GM12878 (cell line): ENCODE data around the gene KCNAB2. TPM values are rescaled to one million over a fixed set of nuclear protein-coding genes. Genes with fewer than 3 reads are reported as not detected.

Source experiments
- ATAC-seq: fragments of 200-7000 bp; cut with Tn5 transposase; 3 replicates; pipeline ENCODE4 v1.9.1; 2020; ENCODE audit warnings: mild to moderate bottlenecking, moderate library complexity
- BruUV-seq: library from RNA; stranded (reverse); fragments of 400-500 nt; replicated peaks from 2 replicates; lab custom pipeline; 2021; lab: Mats Ljungman, UMichigan
- CTCF ChIA-PET: fragments of 300-600 bp; sonication (Branson Sonifier 250); formaldehyde crosslinking; extraction: SDS; loops from one replicate; lab custom pipeline; 2021; ENCODE audit warnings: inconsistent platforms; lab: Yijun Ruan, JAX
- POLR2A ChIA-PET: fragments of 350-600 bp; formaldehyde crosslinking; extraction: SDS; loops from one replicate; lab custom pipeline; 2021; ENCODE audit warnings: inconsistent platforms; lab: Charles Lee
- RAD21 ChIA-PET: fragments of 300-600 bp; sonication (Branson Sonifier 250); formaldehyde crosslinking; loops from one replicate; lab custom pipeline; 2023; ENCODE audit warnings: antibody characterized with exemption; ENCODE audit not compliant: unreplicated experiment; lab: Charles Lee
- SMC1A ChIA-PET: fragments of 300-600 bp; sonication (Branson Sonifier 250); formaldehyde crosslinking; loops from one replicate; lab custom pipeline; 2023; ENCODE audit not compliant: unreplicated experiment, uncharacterized antibody; lab: Charles Lee
- DNase-seq: peaks from one replicate; pipeline ENCODE4 v3.0.0-alpha.2; 2011; ENCODE audit warnings: low read depth, low spot score
- FAIRE-seq: peaks from 3 replicates; lab custom pipeline; 2011; peaks lifted over from hg19 to GRCh38; lab: Jason Lieb, UNC
- H2AFZ ChIP-seq: 2 replicates; pipeline ENCODE4 v1.6.0; 2011; ENCODE audit warnings: low read depth, low read length, control low read depth; ENCODE audit not compliant: control insufficient read depth
- H3K27ac ChIP-seq: 2 replicates; pipeline ENCODE4 v1.5.1; 2011; ENCODE audit warnings: control low read depth; ENCODE audit not compliant: control insufficient read depth, insufficient read depth
- H3K27me3 ChIP-seq, 2 experiments: replicated peaks in 1 of 2; 2 replicates each; pipeline versions ENCODE4 v1.6.0 to v1.6.1; 2011; ENCODE audit warnings: low read length in 1 of 2; ENCODE audit not compliant: control insufficient read depth in 2 of 2, insufficient read depth in 2 of 2
- H3K36me3 ChIP-seq, 2 experiments: 2 replicates each; pipeline ENCODE4 v1.5.1; 2011; ENCODE audit warnings: low read length in 1 of 2; ENCODE audit not compliant: control insufficient read depth in 2 of 2, insufficient read depth in 2 of 2
- H3K4me1 ChIP-seq: 2 replicates; pipeline ENCODE4 v1.6.1; 2011; ENCODE audit warnings: mild to moderate bottlenecking, low read length, moderate library complexity, mixed read lengths; ENCODE audit not compliant: control insufficient read depth, insufficient read depth
- H3K4me2 ChIP-seq: 2 replicates; pipeline ENCODE4 v1.6.0; 2011; ENCODE audit warnings: control low read depth; ENCODE audit not compliant: control insufficient read depth, insufficient read depth
- H3K4me3 ChIP-seq: fragments of 200-600 bp; sonication (generic); 2 replicates; pipeline ENCODE4 v1.5.1; 2016
- H3K79me2 ChIP-seq: 2 replicates; pipeline ENCODE4 v1.6.0; 2011; ENCODE audit warnings: low read length; ENCODE audit not compliant: control insufficient read depth, insufficient read depth
- H3K9ac ChIP-seq: 2 replicates; pipeline ENCODE4 v1.8.0; 2011; ENCODE audit warnings: low read length, control low read depth, mixed read lengths; ENCODE audit not compliant: control insufficient read depth, insufficient read depth
- H3K9me3 ChIP-seq: replicated peaks from 3 replicates; pipeline ENCODE4 v1.5.1; 2011; ENCODE audit warnings: mild to moderate bottlenecking, low read length; ENCODE audit not compliant: control insufficient read depth, insufficient read depth
- H4K20me1 ChIP-seq: 2 replicates; pipeline ENCODE4 v1.6.0; 2011; ENCODE audit not compliant: control insufficient read depth, insufficient read depth
- FOS ChIP-seq: IDR thresholded peaks from 3 replicates; pipeline ENCODE4 v1.6.1; 2011; ENCODE audit warnings: borderline replicate concordance; ENCODE audit not compliant: insufficient read length; ENCODE audit errors: extremely low read depth
- FOXK2 ChIP-seq: fragments of 450-650 bp; IDR thresholded peaks from 2 replicates; pipeline ENCODE4 v1.6.1; 2017; ENCODE audit warnings: mild to moderate bottlenecking, moderate library complexity
- HDGF ChIP-seq: fragments of 450-650 bp; IDR thresholded peaks from 2 replicates; pipeline ENCODE4 v1.6.1; 2016; ENCODE audit warnings: antibody characterized with exemption
- MTA2 ChIP-seq: fragments of 450-650 bp; IDR thresholded peaks from 2 replicates; pipeline ENCODE4 v1.6.1; 2016; ENCODE audit warnings: low read depth, mild to moderate bottlenecking, moderate library complexity
- NKRF ChIP-seq: fragments of 450-650 bp; conservative IDR thresholded peaks from 2 replicates; pipeline ENCODE4 v1.6.1; 2017; ENCODE audit warnings: mild to moderate bottlenecking, moderate library complexity
- RUNX3 ChIP-seq: IDR thresholded peaks from 2 replicates; pipeline ENCODE4 v1.6.1; 2012; ENCODE audit warnings: low read length, inconsistent platforms
- SIX5 ChIP-seq: IDR thresholded peaks from 2 replicates; pipeline ENCODE4 v1.6.1; 2011; ENCODE audit warnings: mild to moderate bottlenecking, low read depth, low read length, moderate library complexity; ENCODE audit not compliant: severe bottlenecking
- SP1 ChIP-seq: IDR thresholded peaks from one replicate; pipeline ENCODE4 v1.6.1; 2011; ENCODE audit warnings: low read depth, low read length
- SPI1 ChIP-seq: IDR thresholded peaks from 2 replicates; pipeline ENCODE4 v1.6.1; 2011; ENCODE audit warnings: low read depth, mild to moderate bottlenecking, low read length, moderate library complexity, borderline replicate concordance; ENCODE audit not compliant: insufficient read depth
- SRF ChIP-seq, 2 experiments: IDR thresholded peaks; 2 replicates each; pipeline ENCODE4 v1.6.1; 2011; ENCODE audit warnings: low read depth in 2 of 2, low read length in 2 of 2, mild to moderate bottlenecking in 1 of 2, moderate library complexity in 1 of 2
- TCF7 ChIP-seq: IDR thresholded peaks from 2 replicates; pipeline ENCODE4 v1.6.1; 2014; ENCODE audit warnings: antibody characterized with exemption, borderline replicate concordance
- WGBS: methylation state at CpG from one replicate; pipeline ENCODE4 v1.1.6; 2016; ENCODE audit warnings: low lambda C conversion rate; ENCODE audit not compliant: insufficient replicate concordance, insufficient coverage; ENCODE audit errors: missing lambda C conversion rate; 5-methylcytosine and 5-hydroxymethylcytosine counted together
- in situ Hi-C: fragments of 300-500 bp; cut with MboI; formaldehyde crosslinking; loops from 9 replicates; pipeline ENCODE4 v1.14.3; 2018; ENCODE audit warnings: mixed read lengths
- intact Hi-C: fragments of 100-400 bp; cut with micrococcal nuclease; formaldehyde crosslinking; loops from one replicate; pipeline ENCODE4 v1.14.2; 2022; ENCODE audit not compliant: unreplicated experiment
- polyA plus RNA-seq, 11 experiments: library from polyadenylated mRNA; depleted of rRNA in 4 of 11; unstranded in 6 of 11; stranded (reverse) in 5 of 11; fragments of >200 nt; fragmentation: Nextera tagmentation in 4 of 11; fragmentation: Illumina TruSeq in 1 of 11; extraction: Ambion mirVana in 4 of 11; extraction: Trizol in 1 of 11; gene quantifications; 1 replicate in 1 of 11; 2 replicates in 10 of 11; pipeline versions ENCODE4 v1.2.1 to v1.2.3, GENCODE V29; 2011 to 2016; ENCODE audit warnings: inconsistent platforms in 2 of 11, missing spikeins in 2 of 11, low read depth in 1 of 11
- total RNA-seq, 4 experiments: library from RNA; depleted of rRNA in 3 of 4; stranded (reverse); fragments of >200 nt in 3 of 4; fragmentation: Illumina TruSeq in 1 of 4; extraction: Trizol in 1 of 4; gene quantifications; 2 replicates each; pipeline versions ENCODE4 v1.2.1 to v1.2.3, GENCODE V29; 2013 to 2021
- TF ChIP-seq, protein P1 (sequence below): fragments of 150-350 bp; IDR thresholded peaks from 2 replicates; pipeline ENCODE4 v1.6.1; 2016; ENCODE audit warnings: low read depth, low read length
- TF ChIP-seq, protein P2 (sequence below): fragments of 450-650 bp; IDR thresholded peaks from 2 replicates; pipeline ENCODE4 v1.6.1; 2018; ENCODE audit warnings: borderline replicate concordance, mild to moderate bottlenecking; ENCODE audit not compliant: partially characterized antibody

KCNAB2 gene
- total and polyA plus RNA-seq, 10 of the 15 experiments (the other 5 are each of a cell fraction or from before 2014, with no cell fraction given) = 2.9 to 123 (median 62.4) TPM

- ChIA-PET RAD21 (no interaction called here), POLR2A (no interaction called here), CTCF (no interaction called here), SMC1A (no interaction called here)
- ATAC-seq (no peak), FAIRE-seq (no peak), DNase-seq (no peak)
- no TSS peak for BruUV-seq
- 91% methylated on average over 13 of the region's 14 CpGs for WGBS
- H3K79me2 ChIP-seq = no peaks in the 10 kb centered on the region
- no peaks in the 10 kb centered on the region for H3K4me1 ChIP-seq
- H3K9me3 ChIP-seq = no peaks in the 10 kb centered on the region
- H4K20me1 ChIP-seq = peaks cover 4% of the 10 kb centered on the region
- no peak overlapping the region for H3K9ac ChIP-seq
- H3K4me2 ChIP-seq = no peak overlapping the region
- H3K4me3 ChIP-seq = no peak overlapping the region
- no peak overlapping the region for H2AFZ ChIP-seq
- in situ Hi-C loops = no loop called here
- H3K36me3 ChIP-seq = peaks cover 9 to 13% of the 10 kb centered on the region in 2 experiments
- no peak overlapping the region for H3K27ac ChIP-seq
- intact Hi-C loops = no loop called here
- TF ChIP-seq NKRF (no peak), SPI1 (no peak), SP1 (no peak), HDGF (no peak), SRF (IDR thresholded peaks at IDR 0.05; ENCODE audit: low read depth in 2 of 2, low read length in 2 of 2) (no peak), RUNX3 (no peak), SIX5 (no peak), FOS (no peak), FOXK2 (no peak), TCF7 (no peak), MTA2 (no peak)
- TF ChIP-seq, protein P1, sequence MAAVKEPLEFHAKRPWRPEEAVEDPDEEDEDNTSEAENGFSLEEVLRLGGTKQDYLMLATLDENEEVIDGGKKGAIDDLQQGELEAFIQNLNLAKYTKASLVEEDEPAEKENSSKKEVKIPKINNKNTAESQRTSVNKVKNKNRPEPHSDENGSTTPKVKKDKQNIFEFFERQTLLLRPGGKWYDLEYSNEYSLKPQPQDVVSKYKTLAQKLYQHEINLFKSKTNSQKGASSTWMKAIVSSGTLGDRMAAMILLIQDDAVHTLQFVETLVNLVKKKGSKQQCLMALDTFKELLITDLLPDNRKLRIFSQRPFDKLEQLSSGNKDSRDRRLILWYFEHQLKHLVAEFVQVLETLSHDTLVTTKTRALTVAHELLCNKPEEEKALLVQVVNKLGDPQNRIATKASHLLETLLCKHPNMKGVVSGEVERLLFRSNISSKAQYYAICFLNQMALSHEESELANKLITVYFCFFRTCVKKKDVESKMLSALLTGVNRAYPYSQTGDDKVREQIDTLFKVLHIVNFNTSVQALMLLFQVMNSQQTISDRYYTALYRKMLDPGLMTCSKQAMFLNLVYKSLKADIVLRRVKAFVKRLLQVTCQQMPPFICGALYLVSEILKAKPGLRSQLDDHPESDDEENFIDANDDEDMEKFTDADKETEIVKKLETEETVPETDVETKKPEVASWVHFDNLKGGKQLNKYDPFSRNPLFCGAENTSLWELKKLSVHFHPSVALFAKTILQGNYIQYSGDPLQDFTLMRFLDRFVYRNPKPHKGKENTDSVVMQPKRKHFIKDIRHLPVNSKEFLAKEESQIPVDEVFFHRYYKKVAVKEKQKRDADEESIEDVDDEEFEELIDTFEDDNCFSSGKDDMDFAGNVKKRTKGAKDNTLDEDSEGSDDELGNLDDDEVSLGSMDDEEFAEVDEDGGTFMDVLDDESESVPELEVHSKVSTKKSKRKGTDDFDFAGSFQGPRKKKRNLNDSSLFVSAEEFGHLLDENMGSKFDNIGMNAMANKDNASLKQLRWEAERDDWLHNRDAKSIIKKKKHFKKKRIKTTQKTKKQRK = no peak
- TF ChIP-seq, protein P2, sequence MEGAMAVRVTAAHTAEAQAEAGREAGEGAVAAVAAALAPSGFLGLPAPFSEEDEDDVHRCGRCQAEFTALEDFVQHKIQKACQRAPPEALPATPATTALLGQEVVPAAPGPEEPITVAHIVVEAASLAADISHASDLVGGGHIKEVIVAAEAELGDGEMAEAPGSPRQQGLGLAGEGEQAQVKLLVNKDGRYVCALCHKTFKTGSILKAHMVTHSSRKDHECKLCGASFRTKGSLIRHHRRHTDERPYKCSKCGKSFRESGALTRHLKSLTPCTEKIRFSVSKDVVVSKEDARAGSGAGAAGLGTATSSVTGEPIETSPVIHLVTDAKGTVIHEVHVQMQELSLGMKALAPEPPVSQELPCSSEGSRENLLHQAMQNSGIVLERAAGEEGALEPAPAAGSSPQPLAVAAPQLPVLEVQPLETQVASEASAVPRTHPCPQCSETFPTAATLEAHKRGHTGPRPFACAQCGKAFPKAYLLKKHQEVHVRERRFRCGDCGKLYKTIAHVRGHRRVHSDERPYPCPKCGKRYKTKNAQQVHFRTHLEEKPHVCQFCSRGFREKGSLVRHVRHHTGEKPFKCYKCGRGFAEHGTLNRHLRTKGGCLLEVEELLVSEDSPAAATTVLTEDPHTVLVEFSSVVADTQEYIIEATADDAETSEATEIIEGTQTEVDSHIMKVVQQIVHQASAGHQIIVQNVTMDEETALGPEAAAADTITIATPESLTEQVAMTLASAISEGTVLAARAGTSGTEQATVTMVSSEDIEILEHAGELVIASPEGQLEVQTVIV = no peak
- no peaks in the 10 kb centered on the region for H3K27me3 ChIP-seq
Measured at GRCh38 chr1:6069573-6069972, 23.9 kb downstream of the KCNAB2 start.
